Body of pancreas (tissue), 4 donors: Measurements from ENCODE around the gene ASTN2. TPM values are rescaled to one million over a fixed set of nuclear protein-coding genes. Genes with fewer than 3 reads are reported as not detected.

Experiments used
- ATAC-seq: fragments of 150-250 bp; one replicate; pipeline ENCODE4 v1.9.1; 2016
- DNase-seq, 4 donors: peaks; one replicate each; pipeline ENCODE4 v3.0.0-alpha.2; 2019
- H3K27ac ChIP-seq, 4 donors: fragments of 200-600 bp; sonication (generic); 1 replicate in 3 of 4; 2 replicates in 1 of 4; pipeline versions ENCODE4 v1.5.1 to v1.6.1; 2016 to 2019; ENCODE audit warnings: mild to moderate bottlenecking in 1 of 4, mixed read lengths in 1 of 4, moderate library complexity in 1 of 4
- H3K27me3 ChIP-seq, 2 donors: fragments of 200-600 bp; sonication (generic); one replicate each; pipeline ENCODE4 v1.6.0; 2016; ENCODE audit warnings: mild to moderate bottlenecking in 1 of 2
- H3K36me3 ChIP-seq, 2 donors: fragments of 200-600 bp; sonication (generic); replicated peaks in 1 of 2; 2 replicates each; pipeline ENCODE4 v1.5.1; 2016; ENCODE audit warnings: low read depth in 2 of 2; ENCODE audit not compliant: insufficient read depth in 1 of 2
- H3K4me1 ChIP-seq: fragments of 200-600 bp; sonication (generic); one replicate; pipeline ENCODE4 v1.6.0; 2016
- H3K4me3 ChIP-seq, 2 donors: fragments of 200-600 bp; sonication (generic); 1 replicate in 1 of 2; 2 replicates in 1 of 2; pipeline ENCODE4 v1.5.1; 2016 to 2019
- H3K9me3 ChIP-seq, 3 donors: fragments of 200-600 bp; sonication (generic); 1 replicate in 2 of 3; 2 replicates in 1 of 3; pipeline ENCODE4 v1.5.1; 2016
- POLR2A ChIP-seq, 3 donors: fragments of 450-650 bp; IDR thresholded peaks; one replicate each; pipeline ENCODE4 v1.6.1; 2016; ENCODE audit warnings: antibody characterized with exemption in 3 of 3, mild to moderate bottlenecking in 2 of 3
- WGBS, 2 donors: methylation state at CpG; one replicate each; pipeline ENCODE4 v1.1.5; 2017; 5-methylcytosine and 5-hydroxymethylcytosine counted together
- intact Hi-C: fragments of 100-400 bp; cut with DNase I; formaldehyde crosslinking; loops from one replicate; pipeline ENCODE4 v1.15.1; 2023
- total RNA-seq, 2 donors: library from RNA; depleted of rRNA; stranded (reverse); fragments of >200 nt; gene quantifications; one replicate each; pipeline ENCODE4 v1.1.0, GENCODE V29; 2016
- TF ChIP-seq, protein P1 (sequence below), 7 experiments: fragments of 450-650 bp in 4 of 7; fragments of 200-600 bp in 3 of 7; sonication (generic) in 3 of 7; IDR thresholded peaks; one replicate each; pipeline ENCODE4 v1.5.1; 2016 to 2019; ENCODE audit warnings: antibody characterized with exemption in 7 of 7

ASTN2 gene
- total RNA-seq, 2 donors from 2014 or later = 8.2 to 9.6 TPM

DNA sequence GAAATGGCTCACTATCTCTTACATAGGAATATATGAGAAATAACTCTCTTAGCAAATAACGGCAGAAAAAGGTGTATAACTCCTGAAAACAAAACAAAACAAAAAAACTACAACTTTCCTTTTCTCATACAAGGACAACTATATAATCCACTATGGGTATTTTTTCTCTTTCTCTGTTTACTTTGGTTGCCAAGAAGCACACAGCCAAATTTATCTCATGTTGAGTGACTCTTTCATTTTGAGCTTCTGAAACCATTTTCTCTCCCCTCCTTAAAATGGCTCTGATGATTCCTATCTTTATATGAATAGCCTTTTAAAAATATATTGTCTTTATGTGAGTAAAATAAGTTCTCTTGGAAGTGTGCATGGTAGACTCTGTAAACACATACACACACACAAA lies 599.0 kb downstream of the ASTN2 start:
- no peak overlapping the region for H3K4me3 ChIP-seq
- DNase-seq = no peak
- no peaks in the 10 kb centered on the region for H3K36me3 ChIP-seq
- intact Hi-C loops = no loop called here
- ATAC-seq = no peak
- 79 to 84% methylated on average over 1 of the region's 1 CpG for WGBS, 2 donors
- no peaks in the 10 kb centered on the region for H3K27me3 ChIP-seq
- TF ChIP-seq POLR2A (IDR thresholded peaks at IDR 0.05) = no peak
- TF ChIP-seq, protein P1, sequence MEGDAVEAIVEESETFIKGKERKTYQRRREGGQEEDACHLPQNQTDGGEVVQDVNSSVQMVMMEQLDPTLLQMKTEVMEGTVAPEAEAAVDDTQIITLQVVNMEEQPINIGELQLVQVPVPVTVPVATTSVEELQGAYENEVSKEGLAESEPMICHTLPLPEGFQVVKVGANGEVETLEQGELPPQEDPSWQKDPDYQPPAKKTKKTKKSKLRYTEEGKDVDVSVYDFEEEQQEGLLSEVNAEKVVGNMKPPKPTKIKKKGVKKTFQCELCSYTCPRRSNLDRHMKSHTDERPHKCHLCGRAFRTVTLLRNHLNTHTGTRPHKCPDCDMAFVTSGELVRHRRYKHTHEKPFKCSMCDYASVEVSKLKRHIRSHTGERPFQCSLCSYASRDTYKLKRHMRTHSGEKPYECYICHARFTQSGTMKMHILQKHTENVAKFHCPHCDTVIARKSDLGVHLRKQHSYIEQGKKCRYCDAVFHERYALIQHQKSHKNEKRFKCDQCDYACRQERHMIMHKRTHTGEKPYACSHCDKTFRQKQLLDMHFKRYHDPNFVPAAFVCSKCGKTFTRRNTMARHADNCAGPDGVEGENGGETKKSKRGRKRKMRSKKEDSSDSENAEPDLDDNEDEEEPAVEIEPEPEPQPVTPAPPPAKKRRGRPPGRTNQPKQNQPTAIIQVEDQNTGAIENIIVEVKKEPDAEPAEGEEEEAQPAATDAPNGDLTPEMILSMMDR (IDR thresholded peaks at IDR 0.05) = no peak
- no peaks in the 10 kb centered on the region for H3K9me3 ChIP-seq
- H3K27ac ChIP-seq = no peak overlapping the region
- no peaks in the 10 kb centered on the region for H3K4me1 ChIP-seq

DNA sequence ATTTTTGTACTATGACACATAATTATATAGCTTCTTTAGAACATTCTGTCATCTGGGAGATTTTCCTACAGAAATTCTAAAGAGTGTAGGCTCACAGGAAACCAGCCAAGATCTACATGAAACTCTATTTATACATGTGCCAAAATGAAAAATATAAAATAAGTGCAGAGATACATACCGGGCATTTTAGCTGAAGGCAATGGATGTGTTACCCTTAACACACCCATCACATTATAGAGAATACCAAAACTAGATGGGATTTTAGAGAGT lies 601.9 kb downstream of the ASTN2 start:
- Histone ChIP-seq H3K4me3 (no peak overlapping the region), H3K4me1 (no peaks in the 10 kb centered on the region), H3K27ac (no peak overlapping the region), H3K9me3 (no peaks in the 10 kb centered on the region), H3K36me3 (no peaks in the 10 kb centered on the region), H3K27me3 (no peaks in the 10 kb centered on the region)
- DNase-seq = no peak
- no peak for ATAC-seq
- intact Hi-C loops = no loop called here
- TF ChIP-seq POLR2A (IDR thresholded peaks at IDR 0.05) = no peak
- TF ChIP-seq, protein P1 (IDR thresholded peaks at IDR 0.05) = no peak
- WGBS, 2 donors = 63 to 71% methylated on average over 1 of the region's 1 CpG

DNA sequence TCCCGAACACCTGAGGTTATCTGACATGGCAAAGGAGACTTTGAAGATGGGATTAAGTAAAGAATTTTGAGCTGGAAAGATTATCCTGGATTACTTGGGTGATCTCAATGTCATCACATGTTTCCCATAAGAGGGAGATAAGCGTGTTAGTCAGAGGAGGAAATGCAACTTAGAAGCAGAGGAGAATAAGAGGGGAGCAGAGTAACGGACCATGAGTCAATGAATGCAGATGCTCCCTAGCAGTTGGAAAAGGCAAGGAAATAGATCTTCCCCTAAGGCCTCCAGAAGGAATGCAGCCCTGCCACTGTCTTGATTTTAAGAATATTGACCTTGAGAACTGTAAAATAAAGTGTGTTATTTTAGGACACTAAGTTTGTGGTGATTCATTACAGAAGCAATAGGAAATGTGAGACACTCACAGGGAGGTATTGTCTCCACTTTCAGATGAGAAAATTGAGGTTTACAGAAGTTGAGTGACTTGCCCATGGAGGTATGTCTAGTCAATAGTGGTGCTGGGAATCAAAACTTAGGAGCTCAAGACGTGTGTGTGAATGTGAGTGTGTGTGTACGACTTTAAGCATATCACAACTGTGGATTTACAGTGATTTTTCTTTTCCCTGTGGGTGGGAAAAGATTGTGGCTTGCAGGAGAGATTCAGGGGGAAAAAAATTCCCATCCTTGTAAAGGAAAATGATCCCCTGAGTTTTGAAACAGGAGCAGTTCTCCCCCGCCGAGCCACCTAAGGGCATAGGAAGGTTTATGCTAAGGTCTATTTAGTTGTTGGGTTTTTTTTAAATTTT lies 602.4 kb downstream of the ASTN2 start:
- Histone ChIP-seq H3K27me3 (no peaks in the 10 kb centered on the region), H3K4me1 (no peaks in the 10 kb centered on the region), H3K27ac (no peak overlapping the region), H3K9me3 (no peaks in the 10 kb centered on the region), H3K36me3 (no peaks in the 10 kb centered on the region), H3K4me3 (no peak overlapping the region)
- DNase-seq (no peak), ATAC-seq (no peak)
- TF ChIP-seq, protein P1 (IDR thresholded peaks at IDR 0.05) = no peak
- TF ChIP-seq POLR2A (IDR thresholded peaks at IDR 0.05) = no peak
- intact Hi-C loops = no loop called here
- 72 to 73% methylated on average over 7 of the region's 7 CpGs for WGBS, 2 donors

DNA sequence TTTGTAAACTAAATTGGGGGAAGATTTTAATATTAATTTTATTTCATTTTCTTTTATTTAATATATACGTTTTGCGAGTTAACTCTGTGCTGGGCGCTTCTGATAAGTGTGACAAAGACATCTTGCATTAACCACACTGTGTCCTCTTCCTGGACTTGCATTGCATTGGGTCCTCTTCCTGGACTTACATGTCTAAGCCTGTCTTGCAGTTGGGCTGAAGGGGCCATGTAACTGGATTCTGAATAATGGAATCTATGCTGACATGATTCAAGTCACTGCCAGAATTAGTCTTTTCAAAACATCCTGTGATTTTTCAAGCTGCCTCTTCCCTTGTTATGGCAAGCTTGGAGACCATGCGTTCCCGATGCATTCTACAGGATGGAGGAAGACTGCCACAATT lies 605.2 kb downstream of the ASTN2 start:
- Histone ChIP-seq H3K27me3 (no peaks in the 10 kb centered on the region), H3K27ac (no peak overlapping the region), H3K4me3 (no peak overlapping the region), H3K9me3 (no peaks in the 10 kb centered on the region), H3K36me3 (no peaks in the 10 kb centered on the region), H3K4me1 (no peaks in the 10 kb centered on the region)
- ATAC-seq = no peak
- no peak for TF ChIP-seq POLR2A (IDR thresholded peaks at IDR 0.05)
- TF ChIP-seq, protein P1 (IDR thresholded peaks at IDR 0.05) = no peak
- intact Hi-C loops = no loop called here
- 81 to 84% methylated on average over 5 of the region's 5 CpGs for WGBS, 2 donors
- DNase-seq = no peak

DNA sequence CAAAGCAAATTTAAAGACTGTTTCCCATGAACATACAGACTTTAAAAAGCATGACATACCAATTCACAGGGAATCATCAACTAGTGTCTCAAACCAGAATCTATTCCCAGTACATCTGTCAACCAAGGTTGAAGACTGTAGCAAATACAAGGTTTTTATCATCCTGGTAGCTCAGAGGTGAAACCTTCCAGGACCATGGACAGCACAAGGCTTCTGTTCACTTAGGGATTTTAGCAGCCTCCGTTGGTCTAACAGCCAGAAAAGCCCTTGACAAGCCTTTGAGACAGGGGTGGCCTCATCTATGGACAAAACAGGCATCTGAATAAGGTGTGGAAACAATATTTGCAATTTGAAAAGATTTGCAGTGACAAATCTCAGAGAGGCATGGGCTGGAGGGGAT lies 608.8 kb downstream of the ASTN2 start:
- intact Hi-C loops = no loop called here
- H3K36me3 ChIP-seq = no peaks in the 10 kb centered on the region
- no peaks in the 10 kb centered on the region for H3K9me3 ChIP-seq
- no peak for ATAC-seq
- 20 to 26% methylated on average over 1 of the region's 1 CpG for WGBS, 2 donors
- no peak for DNase-seq
- no peak for TF ChIP-seq POLR2A (IDR thresholded peaks at IDR 0.05)
- no peak overlapping the region for H3K27ac ChIP-seq
- no peak overlapping the region for H3K4me3 ChIP-seq
- no peaks in the 10 kb centered on the region for H3K4me1 ChIP-seq
- no peaks in the 10 kb centered on the region for H3K27me3 ChIP-seq
